Natural killer cell (primary cell): ENCODE results near the gene SPATA12. TPM values are rescaled to one million over a fixed set of nuclear protein-coding genes. Genes with fewer than 3 reads are reported as not detected.

Experiments
- ATAC-seq, 3 donors: fragments of 150-1000 bp in 2 of 3; fragments of 200-7000 bp in 1 of 3; cut with Tn5 transposase; 1 replicate in 1 of 3; 2 replicates in 2 of 3; pipeline ENCODE4 v1.10.0; 2021; ENCODE audit warnings: mild to moderate bottlenecking in 2 of 3, moderate library complexity in 2 of 3
- DNase-seq, 2 donors: peaks; one replicate each; pipeline versions ENCODE4 v3.0.0 to v3.0.0-alpha.2; 2013 to 2021; ENCODE audit warnings: mixed read lengths in 1 of 2
- H3K27ac ChIP-seq: one replicate; pipeline ENCODE4 v1.5.1; 2013; ENCODE audit warnings: mild to moderate bottlenecking, low read length
- H3K27me3 ChIP-seq: one replicate; pipeline ENCODE4 v1.6.1; 2013; ENCODE audit warnings: low read length; ENCODE audit not compliant: control insufficient read depth, insufficient read depth
- H3K36me3 ChIP-seq: one replicate; pipeline ENCODE4 v1.6.1; 2013; ENCODE audit warnings: low read length; ENCODE audit not compliant: control insufficient read depth, insufficient read depth
- H3K4me1 ChIP-seq: one replicate; pipeline ENCODE4 v1.6.1; 2013; ENCODE audit warnings: low read length; ENCODE audit not compliant: control insufficient read depth, insufficient read depth
- H3K4me3 ChIP-seq: one replicate; pipeline ENCODE4 v1.5.1; 2013; ENCODE audit warnings: low read length
- H3K9me3 ChIP-seq: one replicate; pipeline ENCODE4 v1.6.1; 2013; ENCODE audit warnings: low read length; ENCODE audit not compliant: control insufficient read depth, insufficient read depth
- H3K27ac Mint-ChIP-seq, 2 donors: one replicate each; pipeline ENCODE4 v1.8.0; 2022; ENCODE audit warnings: mild to moderate bottlenecking in 2 of 2, mixed read lengths in 2 of 2, moderate library complexity in 1 of 2
- H3K27me3 Mint-ChIP-seq, 2 donors: one replicate each; pipeline ENCODE4 v1.8.0; 2022; ENCODE audit warnings: low read depth in 2 of 2, mixed read lengths in 2 of 2
- H3K36me3 Mint-ChIP-seq: one replicate; pipeline ENCODE4 v1.8.0; 2022; ENCODE audit warnings: mixed read lengths
- H3K4me1 Mint-ChIP-seq, 2 donors: one replicate each; pipeline ENCODE4 v1.8.0; 2022; ENCODE audit warnings: mixed read lengths in 2 of 2
- H3K4me3 Mint-ChIP-seq: one replicate; pipeline ENCODE4 v1.8.0; 2022; ENCODE audit warnings: mild to moderate bottlenecking, moderate library complexity, mixed read lengths
- H3K9me3 Mint-ChIP-seq, 2 donors: one replicate each; pipeline ENCODE4 v1.8.0; 2022; ENCODE audit warnings: mixed read lengths in 2 of 2
- WGBS: methylation state at CpG from one replicate; pipeline ENCODE4 v1.1.7; 2013; ENCODE audit warnings: missing lambda C conversion rate; ENCODE audit not compliant: insufficient coverage; 5-methylcytosine and 5-hydroxymethylcytosine counted together
- intact Hi-C: fragments of 100-400 bp; cut with micrococcal nuclease; formaldehyde crosslinking; loops from one replicate; pipeline ENCODE4 v1.14.2; 2022
- total RNA-seq, 4 donors: library from RNA; stranded (reverse); fragments of 120-200 nt in 1 of 4; gene quantifications; one replicate each; pipeline versions ENCODE4 v1.2.3 to v1.2.4, GENCODE V29; 2013 to 2022
- TF ChIP-seq, protein P1 (sequence below): fragments of 200-600 bp; IDR thresholded peaks from one replicate; pipeline ENCODE4 v1.8.0; 2022; ENCODE audit warnings: antibody characterized with exemption

SPATA12 gene
- total RNA-seq, 3 donors from 2014 or later (not counting 1 experiment from before 2014, with no cell fraction given), result not detected

DNA sequence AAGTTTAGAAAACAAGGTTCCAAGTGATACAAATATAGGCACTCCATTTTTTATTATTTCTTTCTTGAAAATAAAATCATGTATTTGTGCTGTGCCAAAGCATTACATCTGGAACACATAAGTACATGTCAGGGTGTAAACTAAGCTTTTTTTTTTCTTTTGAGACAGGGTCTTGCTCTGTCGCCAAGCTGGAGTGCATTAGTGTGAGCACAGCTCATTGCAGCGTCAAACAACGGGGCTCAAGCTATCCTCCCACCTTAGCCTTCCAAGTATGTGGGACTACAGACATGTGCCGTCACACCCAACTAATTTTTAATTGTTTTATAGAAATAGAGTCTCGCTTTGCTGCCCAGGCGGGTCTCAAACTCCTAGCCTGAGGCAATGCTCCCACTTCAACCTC lies 9.0 kb downstream of the SPATA12 start:
- no peaks in the 10 kb centered on the region for H3K36me3 ChIP-seq
- Mint-ChIP-seq H3K27me3 (peaks cover 4 to 11% of the 10 kb centered on the region in 2 donors), H3K4me3 (no peak overlapping the region), H3K4me1 (peaks cover 13 to 15% of the 10 kb centered on the region in 2 donors), H3K9me3 (no peaks in the 10 kb centered on the region), H3K36me3 (no peaks in the 10 kb centered on the region), H3K27ac (peak overlapping the region; percentile 38 to 73)
- H3K9me3 ChIP-seq, result no peaks in the 10 kb centered on the region
- WGBS, result 66% methylated on average over 4 of the region's 6 CpGs
- intact Hi-C loops, result no loop called here
- ATAC-seq (no peak), DNase-seq (no peak)
- peaks cover 4% of the 10 kb centered on the region for H3K4me1 ChIP-seq
- no peaks in the 10 kb centered on the region for H3K27me3 ChIP-seq
- no peak overlapping the region for H3K27ac ChIP-seq
- no peak overlapping the region for H3K4me3 ChIP-seq
- TF ChIP-seq, protein P1, sequence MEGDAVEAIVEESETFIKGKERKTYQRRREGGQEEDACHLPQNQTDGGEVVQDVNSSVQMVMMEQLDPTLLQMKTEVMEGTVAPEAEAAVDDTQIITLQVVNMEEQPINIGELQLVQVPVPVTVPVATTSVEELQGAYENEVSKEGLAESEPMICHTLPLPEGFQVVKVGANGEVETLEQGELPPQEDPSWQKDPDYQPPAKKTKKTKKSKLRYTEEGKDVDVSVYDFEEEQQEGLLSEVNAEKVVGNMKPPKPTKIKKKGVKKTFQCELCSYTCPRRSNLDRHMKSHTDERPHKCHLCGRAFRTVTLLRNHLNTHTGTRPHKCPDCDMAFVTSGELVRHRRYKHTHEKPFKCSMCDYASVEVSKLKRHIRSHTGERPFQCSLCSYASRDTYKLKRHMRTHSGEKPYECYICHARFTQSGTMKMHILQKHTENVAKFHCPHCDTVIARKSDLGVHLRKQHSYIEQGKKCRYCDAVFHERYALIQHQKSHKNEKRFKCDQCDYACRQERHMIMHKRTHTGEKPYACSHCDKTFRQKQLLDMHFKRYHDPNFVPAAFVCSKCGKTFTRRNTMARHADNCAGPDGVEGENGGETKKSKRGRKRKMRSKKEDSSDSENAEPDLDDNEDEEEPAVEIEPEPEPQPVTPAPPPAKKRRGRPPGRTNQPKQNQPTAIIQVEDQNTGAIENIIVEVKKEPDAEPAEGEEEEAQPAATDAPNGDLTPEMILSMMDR, result no peak

DNA sequence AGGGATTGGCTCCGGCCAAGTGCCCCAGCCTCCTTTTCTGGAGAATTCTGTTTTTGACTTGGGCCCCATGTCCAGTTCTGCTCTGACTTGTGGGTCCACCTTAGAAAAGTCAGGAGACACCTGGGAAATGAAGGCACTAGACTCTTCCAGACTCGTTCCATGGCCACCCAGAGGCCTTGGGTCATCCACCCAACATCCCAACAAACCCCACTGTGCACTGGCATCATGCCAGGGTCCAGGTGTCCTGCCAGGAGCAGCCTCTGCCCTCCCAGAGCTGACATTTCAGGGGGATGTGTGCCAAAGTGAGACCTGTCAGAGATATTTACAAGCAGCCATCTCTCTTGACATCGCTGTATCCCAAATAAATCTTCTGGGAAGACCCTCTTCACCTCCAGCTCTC lies 13.2 kb downstream of the SPATA12 start:
- Histone ChIP-seq H3K27me3 (peaks cover 12% of the 10 kb centered on the region), H3K9me3 (no peaks in the 10 kb centered on the region), H3K4me3 (no peak overlapping the region), H3K27ac (no peak overlapping the region), H3K36me3 (no peaks in the 10 kb centered on the region), H3K4me1 (peaks cover 5% of the 10 kb centered on the region)
- no peak overlapping the region for H3K27ac Mint-ChIP-seq
- no peaks in the 10 kb centered on the region for H3K9me3 Mint-ChIP-seq
- H3K4me3 Mint-ChIP-seq, result no peak overlapping the region
- DNase-seq (no peak), ATAC-seq (no peak)
- H3K27me3 Mint-ChIP-seq, result peaks cover 38 to 46% of the 10 kb centered on the region in 2 donors
- H3K4me1 Mint-ChIP-seq, result peaks cover 8 to 12% of the 10 kb centered on the region in 2 donors
- intact Hi-C loops, result no loop called here
- TF ChIP-seq, protein P1, result no peak
- WGBS, result 91% methylated on average over 3 of the region's 3 CpGs
- no peaks in the 10 kb centered on the region for H3K36me3 Mint-ChIP-seq

DNA sequence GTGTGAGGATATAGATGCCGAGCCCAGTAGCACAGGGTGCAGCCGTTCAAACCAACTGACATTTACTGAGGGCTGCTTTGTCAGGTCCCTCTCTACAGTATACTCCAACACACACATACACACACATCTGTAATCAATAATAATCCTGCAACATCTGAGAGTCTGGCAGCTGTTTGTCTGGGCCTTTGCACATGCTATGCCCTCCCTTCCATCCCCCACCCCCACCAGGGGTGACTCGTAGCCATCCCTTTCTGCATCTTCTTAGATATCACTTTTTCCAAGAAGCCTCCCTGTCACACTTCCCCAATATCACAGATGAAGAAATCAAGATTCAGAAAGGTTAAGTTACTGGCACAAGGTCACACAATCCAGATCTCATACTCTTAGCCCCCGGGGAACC lies 13.7 kb downstream of the SPATA12 start:
- H3K27ac Mint-ChIP-seq, result no peak overlapping the region
- H3K4me3 Mint-ChIP-seq, result no peak overlapping the region
- DNase-seq, result no peak
- no peaks in the 10 kb centered on the region for H3K36me3 ChIP-seq
- peaks cover 12% of the 10 kb centered on the region for H3K27me3 ChIP-seq
- H3K27ac ChIP-seq, result no peak overlapping the region
- no peak overlapping the region for H3K4me3 ChIP-seq
- no peaks in the 10 kb centered on the region for H3K9me3 Mint-ChIP-seq
- no peaks in the 10 kb centered on the region for H3K9me3 ChIP-seq
- 96% methylated on average over 4 of the region's 4 CpGs for WGBS
- TF ChIP-seq, protein P1, result no peak
- no peak for ATAC-seq
- peaks cover 38 to 46% of the 10 kb centered on the region in 2 donors for H3K27me3 Mint-ChIP-seq
- peaks cover 10% of the 10 kb centered on the region for H3K4me1 ChIP-seq
- intact Hi-C loops, result no loop called here
- H3K4me1 Mint-ChIP-seq, result peaks cover 3 to 7% of the 10 kb centered on the region in 2 donors
- no peaks in the 10 kb centered on the region for H3K36me3 Mint-ChIP-seq

DNA sequence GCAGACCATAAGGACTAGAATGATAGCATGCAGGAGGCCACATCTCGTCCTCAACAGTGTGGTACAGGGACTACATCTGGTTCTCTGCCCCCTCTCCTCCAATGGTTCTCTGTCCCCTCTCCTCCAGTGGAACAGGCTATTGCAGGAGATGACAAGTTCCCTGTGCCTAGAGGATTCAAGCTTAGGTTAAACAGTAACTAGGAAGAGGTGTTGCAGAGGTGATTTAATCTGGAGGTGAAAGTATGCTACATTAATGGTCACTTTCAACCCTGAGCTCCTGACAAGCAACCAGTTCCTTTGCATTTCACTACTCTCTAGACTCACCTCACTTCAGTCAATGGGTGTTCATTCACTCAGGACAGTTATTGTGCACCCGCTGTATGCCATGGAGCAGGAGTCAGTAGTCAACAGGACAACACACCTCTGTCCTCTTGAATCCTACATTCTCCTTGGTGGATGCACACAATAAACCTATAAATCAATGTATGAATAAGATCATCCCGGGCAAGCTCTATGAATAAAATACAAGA lies 16.0 kb downstream of the SPATA12 start:
- Mint-ChIP-seq H3K9me3 (no peaks in the 10 kb centered on the region), H3K4me3 (peak overlapping the region; percentile 49), H3K27ac (no peak overlapping the region), H3K36me3 (no peaks in the 10 kb centered on the region), H3K27me3 (peaks cover 49 to 57% of the 10 kb centered on the region in 2 donors), H3K4me1 (peaks cover 0 to 5% of the 10 kb centered on the region in 2 donors)
- Histone ChIP-seq H3K4me1 (peaks cover 16% of the 10 kb centered on the region), H3K9me3 (no peaks in the 10 kb centered on the region), H3K27me3 (peaks cover 20% of the 10 kb centered on the region), H3K36me3 (no peaks in the 10 kb centered on the region), H3K4me3 (no peak overlapping the region), H3K27ac (no peak overlapping the region)
- ATAC-seq, result no peak
- intact Hi-C loops, result no loop called here
- TF ChIP-seq, protein P1, result no peak
- WGBS, result 83% methylated on average over 3 of the region's 3 CpGs
- no peak for DNase-seq
